ENCODE data around the gene ADPRHL1. TPM values are rescaled to one million over a fixed set of nuclear protein-coding genes. Genes with fewer than 3 reads are reported as not detected.

The ADPRHL1 gene
- total and polyA plus RNA-seq, 2 donors (not counting 3 experiments of a cell fraction or from before 2014, with no cell fraction given) = 0.52 to 0.97 TPM

GRCh38 chr13:113441661-113442060 is 11.6 kb downstream of the ADPRHL1 start:
- Histone ChIP-seq H3K79me2 (ENCODE audit: control insufficient read depth, insufficient read depth, low read length) (no peaks in the 10 kb centered on the region), H3K9me3 (replicated peaks; ENCODE audit: control insufficient read depth, insufficient read depth, low read length) (no peaks in the 10 kb centered on the region), H2AFZ (ENCODE audit: low read depth, low read length) (no peak overlapping the region), H4K20me1 (replicated peaks; ENCODE audit: control insufficient read depth, extremely low read depth, insufficient read depth, low read length) (no peaks in the 10 kb centered on the region), H3K9me1 (replicated peaks; ENCODE audit: control insufficient read depth, extremely low read depth, insufficient read depth, low read length) (no peaks in the 10 kb centered on the region), H3K36me3 (ENCODE audit: control insufficient read depth in 2 of 2, extremely low read depth in 1 of 2, insufficient read depth in 2 of 2, low read length in 2 of 2) (no peaks in the 10 kb centered on the region), H3K27me3 (ENCODE audit: control insufficient read depth in 2 of 2, insufficient read depth in 2 of 2, low read length in 2 of 2) (no peaks in the 10 kb centered on the region), H3K4me3 (replicated peaks in 1 of 3; ENCODE audit: insufficient read depth in 1 of 3, low read depth in 1 of 3, low read length in 3 of 3) (no peak overlapping the region), H3K4me1 (ENCODE audit: control insufficient read depth, extremely low read depth, insufficient read depth, low read length) (no peaks in the 10 kb centered on the region), H3K27ac (ENCODE audit: insufficient read depth, low read depth, low read length) (no peak overlapping the region), H3K4me2 (ENCODE audit: insufficient read depth, low read length) (no peak overlapping the region), H3K9ac (replicated peaks; ENCODE audit: extremely low read depth, insufficient read depth, low read length) (no peak overlapping the region)
- intact Hi-C loops (cut with micrococcal nuclease) (no loop called here), dilution Hi-C loops (cut with MboI; ENCODE audit: extremely low pct_ligation_motif_present, low sequenced_read_pairs) (no loop called here)
- no peak for FAIRE-seq
- BruUV-seq (replicated peaks) = no TSS peak
- no peak for DNase-seq (ENCODE audit: low read depth, low spot score)
- CTCF ChIA-PET = no interaction called here
- no peak for TF ChIP-seq JUN (IDR thresholded peaks at IDR 0.05; ENCODE audit: borderline replicate concordance, insufficient read depth, insufficient read length, low read depth)
- TF ChIP-seq MAX (IDR thresholded peaks at IDR 0.05; ENCODE audit: insufficient read depth, insufficient read length) = no peak
- no peak for TF ChIP-seq MYC (IDR thresholded peaks at IDR 0.05; ENCODE audit: low read depth, low read length)
- no peak for TF ChIP-seq POLR2A (IDR thresholded peaks at IDR 0.05; ENCODE audit: low read depth, low read length)
- POLR2A ChIA-PET = no interaction called here

GRCh38 chr13:113437408-113438010 is 15.8 kb downstream of the ADPRHL1 start:
- Histone ChIP-seq H3K9me3 (replicated peaks; ENCODE audit: control insufficient read depth, insufficient read depth, low read length) (no peaks in the 10 kb centered on the region), H3K27me3 (ENCODE audit: control insufficient read depth in 2 of 2, insufficient read depth in 2 of 2, low read length in 2 of 2) (no peaks in the 10 kb centered on the region), H3K4me1 (ENCODE audit: control insufficient read depth, extremely low read depth, insufficient read depth, low read length) (no peaks in the 10 kb centered on the region), H3K9ac (replicated peaks; ENCODE audit: extremely low read depth, insufficient read depth, low read length) (no peak overlapping the region), H3K9me1 (replicated peaks; ENCODE audit: control insufficient read depth, extremely low read depth, insufficient read depth, low read length) (no peaks in the 10 kb centered on the region), H4K20me1 (replicated peaks; ENCODE audit: control insufficient read depth, extremely low read depth, insufficient read depth, low read length) (no peaks in the 10 kb centered on the region), H3K27ac (ENCODE audit: insufficient read depth, low read depth, low read length) (no peak overlapping the region), H3K79me2 (ENCODE audit: control insufficient read depth, insufficient read depth, low read length) (no peaks in the 10 kb centered on the region), H3K4me2 (ENCODE audit: insufficient read depth, low read length) (no peak overlapping the region), H3K4me3 (replicated peaks in 1 of 3; ENCODE audit: insufficient read depth in 1 of 3, low read depth in 1 of 3, low read length in 3 of 3) (no peak overlapping the region), H3K36me3 (ENCODE audit: control insufficient read depth in 2 of 2, extremely low read depth in 1 of 2, insufficient read depth in 2 of 2, low read length in 2 of 2) (no peaks in the 10 kb centered on the region), H2AFZ (ENCODE audit: low read depth, low read length) (no peak overlapping the region)
- DNase-seq (ENCODE audit: low read depth, low spot score) (no peak), FAIRE-seq (no peak)
- ChIA-PET POLR2A (no interaction called here), CTCF (no interaction called here)
- TF ChIP-seq GATA2 (IDR thresholded peaks at IDR 0.05; ENCODE audit: insufficient read depth, insufficient read length, low read depth, low read length) = no peak
- no peak for TF ChIP-seq EZH2 (IDR thresholded peaks at IDR 0.05; ENCODE audit: borderline replicate concordance, low read depth, low read length, severe bottlenecking)
- no peak for TF ChIP-seq POLR2A (IDR thresholded peaks at IDR 0.05; ENCODE audit: low read depth, low read length)
- TF ChIP-seq MYC (IDR thresholded peaks at IDR 0.05; ENCODE audit: low read depth, low read length) = no peak
- TF ChIP-seq MAX (IDR thresholded peaks at IDR 0.05; ENCODE audit: insufficient read depth, insufficient read length) = no peak
- no peak for TF ChIP-seq FOS (IDR thresholded peaks at IDR 0.05; ENCODE audit: borderline replicate concordance, insufficient read depth, low read length)
- TF ChIP-seq POLR2AphosphoS5 (IDR thresholded peaks at IDR 0.05; ENCODE audit: insufficient read depth, low read depth, low read length) = no peak
- TF ChIP-seq CTCF (IDR thresholded peaks at IDR 0.05; ENCODE audit: extremely low read depth in 1 of 2, insufficient read depth in 1 of 2, low read depth in 1 of 2, low read length in 2 of 2) = no peak
- no peak for TF ChIP-seq JUN (IDR thresholded peaks at IDR 0.05; ENCODE audit: borderline replicate concordance, insufficient read depth, insufficient read length, low read depth)
- no TSS peak for BruUV-seq (replicated peaks)
- dilution Hi-C loops (cut with MboI; ENCODE audit: extremely low pct_ligation_motif_present, low sequenced_read_pairs) (no loop called here), intact Hi-C loops (cut with micrococcal nuclease) (loop anchor here (1.0 kb wide), 1 partner anchor 27 kb away; no protein-coding TSS in a partner anchor)

Measured in endothelial cell of umbilical vein (primary cell).